LoVo (cell line): ENCODE results near the gene SKIC2.
"Not testable (repeated sequence)": the region's sequence is repeated elsewhere in the genome, so short reads cannot be mapped to it uniquely, and the experiment has no call there.

ENCODE experiments used
- DNase-seq: peaks from one replicate; pipeline ENCODE4 v3.0.0-alpha.2; 2016; ENCODE audit warnings: low spot score

Gene SKIC2

DNA sequence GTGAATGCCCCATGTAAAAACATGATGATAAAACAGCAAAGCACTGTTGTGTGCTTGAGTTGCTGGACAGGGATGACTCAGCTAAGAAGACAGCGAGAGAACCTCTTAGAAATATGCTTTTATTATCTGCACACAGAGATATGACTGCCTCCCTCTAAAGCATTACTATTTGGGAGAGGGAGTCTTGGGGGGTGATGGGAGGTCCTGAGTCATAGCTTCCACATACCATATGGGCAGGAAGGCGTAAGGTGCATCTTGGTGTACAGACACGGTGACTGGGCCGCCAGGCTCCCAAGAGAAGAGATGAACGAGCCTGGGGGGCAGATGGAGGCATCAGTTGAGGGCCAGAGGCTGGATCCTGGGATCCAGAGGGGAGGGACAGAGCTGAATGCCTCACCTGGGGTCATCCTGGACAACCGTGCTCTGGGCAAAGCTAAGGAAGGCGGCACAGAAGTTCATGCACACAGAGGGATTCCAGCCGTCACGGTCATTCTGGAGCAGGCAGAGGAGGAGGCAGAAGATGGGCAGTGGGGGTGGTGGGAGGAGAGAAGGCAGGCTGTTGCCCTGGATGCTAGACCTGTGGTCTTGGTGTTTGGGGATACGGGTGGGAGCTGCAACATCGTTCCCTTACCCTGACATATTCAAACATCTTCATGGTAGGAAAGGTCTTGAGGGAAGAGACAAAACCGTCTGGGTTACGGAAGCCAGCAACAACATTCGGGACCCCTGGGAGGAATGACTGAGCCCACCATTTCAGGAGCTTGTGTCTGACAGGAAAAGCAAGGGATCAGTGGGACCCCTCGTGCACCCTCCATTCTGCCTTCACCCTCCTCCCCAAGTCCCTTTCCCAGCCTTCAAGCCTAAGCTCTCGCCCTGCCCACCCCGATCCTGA, 11.0 kb downstream of the SKIC2 start:
- no peak for DNase-seq

GRCh38 chr6:31970604-31971271, 11.8 kb downstream of the SKIC2 start:
- DNase-seq = no peak

GRCh38 chr6:31971279-31971992, 12.5 kb downstream of the SKIC2 start:
- DNase-seq = no peak

GRCh38 chr6:31971993-31972708, 13.2 kb downstream of the SKIC2 start, which contains the start of gene DXO:
TSS of gene DXO (minus strand) at chr6:31972138. CDS start at chr6:31971675, 463 bp downstream.
- DNase-seq = peak; percentile 97

DNA sequence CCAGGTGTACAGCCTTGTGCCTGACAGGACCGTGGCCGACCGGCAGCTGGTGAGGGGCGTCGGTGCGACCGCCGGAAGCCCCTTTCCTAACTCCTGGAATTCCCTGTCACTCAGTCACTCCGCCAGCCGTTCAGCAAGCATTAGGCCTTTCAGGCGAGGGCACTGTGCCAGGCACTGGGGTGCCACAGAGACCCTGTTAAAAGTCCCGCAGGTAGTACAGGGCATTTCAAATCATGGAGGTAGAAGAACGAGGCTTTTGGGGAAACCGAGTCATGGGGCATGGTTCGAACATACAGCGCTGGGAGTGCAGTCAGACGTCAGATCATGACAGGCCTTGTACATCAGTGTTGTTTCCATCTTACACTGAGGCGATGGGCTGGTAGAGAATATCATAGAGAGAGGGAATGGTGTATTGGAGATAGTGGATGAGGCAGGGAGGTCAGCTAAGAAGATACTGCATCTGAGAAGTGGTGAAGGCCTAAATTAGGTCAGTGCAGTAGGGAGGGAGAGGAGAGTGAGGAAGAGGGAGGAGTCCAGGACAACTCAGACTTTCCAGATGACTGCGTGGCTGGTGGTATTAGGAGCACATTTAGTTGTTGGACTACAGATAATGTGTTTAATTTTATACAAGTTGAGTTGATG, 13.9 kb downstream of the SKIC2 start:
- no peak for DNase-seq

GRCh38 chr6:31976065-31976464, 17.1 kb downstream of the SKIC2 start:
- not testable (repeated sequence) for DNase-seq

- DNase-seq = no peak
Observed at GRCh38 chr6:31977816-31978431, 18.9 kb downstream of the SKIC2 start.

- DNase-seq = no peak
Observed at GRCh38 chr6:31978831-31979230, 19.9 kb downstream of the SKIC2 start.

- no peak for DNase-seq
Observed at GRCh38 chr6:31979238-31979898, 20.4 kb downstream of the SKIC2 start.

GRCh38 chr6:31980195-31980876, 21.4 kb downstream of the SKIC2 start:
- DNase-seq = not testable (repeated sequence)

GRCh38 chr6:31980998-31981397, 22.0 kb downstream of the SKIC2 start:
- not testable (repeated sequence) for DNase-seq

DNA sequence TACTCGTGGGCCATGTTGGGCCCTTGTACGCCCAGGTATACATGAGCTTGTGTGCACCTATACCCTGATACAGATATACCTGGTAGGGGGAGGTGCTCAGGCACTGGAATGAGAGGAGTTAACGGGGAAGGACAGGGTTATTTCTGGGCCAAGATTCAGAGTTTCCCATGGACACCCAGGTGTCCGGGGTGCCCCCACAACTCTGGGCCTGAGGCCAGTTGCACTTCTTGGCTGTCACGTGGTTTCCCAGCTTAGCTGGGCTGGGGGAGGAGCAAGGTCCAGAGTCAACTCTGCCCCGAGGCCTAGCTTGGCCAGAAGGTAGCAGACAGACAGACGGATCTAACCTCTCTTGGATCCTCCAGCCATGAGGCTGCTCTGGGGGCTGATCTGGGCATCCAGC, 22.8 kb downstream of the SKIC2 start, which contains the start of gene C4A:
Gene C4A, plus strand, starts transcription at position 314 of the 400 bp plus-strand sequence. Its CDS starts 51 bp downstream, at position 365.
- not testable (repeated sequence) for DNase-seq

DNA sequence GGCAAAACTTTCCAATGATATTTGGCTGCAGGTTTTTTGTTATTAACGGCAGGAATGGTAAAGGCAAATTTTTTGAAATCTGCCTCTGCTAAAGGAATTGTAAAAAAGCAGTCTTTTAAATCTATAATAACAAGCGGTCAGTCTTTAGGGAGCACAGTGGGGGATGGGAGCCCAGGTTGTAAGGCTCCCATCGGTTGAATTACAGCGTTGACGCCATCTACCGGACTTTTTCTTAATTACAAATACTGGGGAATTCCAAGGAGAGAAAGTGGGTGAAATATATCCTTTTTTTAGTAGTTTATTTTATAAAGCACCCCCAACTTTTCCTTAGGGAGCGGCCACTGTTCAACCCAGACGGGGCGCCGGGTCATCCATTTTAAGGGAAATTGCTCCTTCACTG, 30.4 kb downstream of the SKIC2 start:
- DNase-seq = not testable (repeated sequence)

GRCh38 chr6:31994421-31994820, 35.4 kb downstream of the SKIC2 start:
- not testable (repeated sequence) for DNase-seq

DNA sequence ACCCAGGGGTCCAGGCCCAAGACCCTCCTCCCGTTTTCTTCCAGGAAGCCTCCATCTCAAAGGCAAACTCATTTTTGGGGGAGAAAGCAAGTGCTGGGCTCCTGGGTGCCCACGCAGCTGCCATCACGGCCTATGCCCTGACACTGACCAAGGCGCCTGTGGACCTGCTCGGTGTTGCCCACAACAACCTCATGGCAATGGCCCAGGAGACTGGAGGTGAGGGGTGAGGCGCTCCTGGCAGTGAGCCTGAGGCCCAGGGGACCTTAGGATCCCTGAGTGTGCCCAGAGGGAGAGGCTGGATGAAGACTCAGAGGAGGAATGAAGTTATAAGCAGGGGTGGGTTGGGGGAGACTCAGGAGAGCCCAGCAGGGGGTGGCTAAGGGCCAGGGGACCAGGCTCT, 37.4 kb downstream of the SKIC2 start:
- DNase-seq = not testable (repeated sequence)

DNA sequence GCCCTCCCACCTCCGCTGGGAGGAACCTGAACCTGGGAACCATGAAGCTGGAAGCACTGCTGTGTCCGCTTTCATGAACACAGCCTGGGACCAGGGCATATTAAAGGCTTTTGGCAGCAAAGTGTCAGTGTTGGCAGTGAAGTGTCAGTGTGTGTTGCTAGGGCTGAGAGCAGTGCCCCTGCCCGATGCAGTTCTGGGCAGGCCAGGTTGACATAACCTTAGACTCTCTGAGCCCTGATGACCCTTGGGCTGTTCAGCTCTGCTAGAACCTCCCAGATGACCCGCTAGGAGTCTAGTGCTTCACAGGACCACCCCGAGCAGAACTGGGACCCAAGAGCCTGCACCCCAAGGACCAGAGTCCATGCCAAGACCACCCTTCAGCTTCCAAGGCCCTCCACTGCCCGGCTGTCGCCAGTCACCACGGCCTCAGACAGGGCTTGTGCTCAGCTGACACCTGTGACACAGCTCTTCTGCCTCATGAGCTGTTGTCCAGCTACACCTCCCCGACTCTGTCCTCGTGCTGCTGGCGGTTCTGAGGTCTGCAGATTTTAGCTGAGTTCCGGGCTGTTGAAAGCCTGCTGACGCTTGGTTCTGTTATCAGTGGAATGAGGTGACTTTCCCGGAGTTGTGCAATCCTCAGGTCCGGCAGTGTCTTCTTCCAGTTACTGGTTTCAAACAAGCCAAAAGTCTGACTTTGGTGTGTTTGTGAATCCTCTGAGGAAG, 43.7 kb downstream of the SKIC2 start:
- DNase-seq = not testable (repeated sequence)

- DNase-seq = not testable (repeated sequence)
Observed at GRCh38 chr6:32003301-32003700, 44.3 kb downstream of the SKIC2 start.

- DNase-seq = not testable (repeated sequence)
Observed at GRCh38 chr6:32004393-32004792, 45.4 kb downstream of the SKIC2 start.
